HG02884 (cell line): Measurements from ENCODE around the gene TNIP1.

Experiments
- ATAC-seq: cut with Tn5 transposase; IDR thresholded peaks from one replicate; pipeline ENCODE4 v1.9.1; 2021; ENCODE audit warnings: mild to moderate bottlenecking, moderate library complexity; ENCODE audit not compliant: unreplicated experiment

TNIP1 gene

DNA sequence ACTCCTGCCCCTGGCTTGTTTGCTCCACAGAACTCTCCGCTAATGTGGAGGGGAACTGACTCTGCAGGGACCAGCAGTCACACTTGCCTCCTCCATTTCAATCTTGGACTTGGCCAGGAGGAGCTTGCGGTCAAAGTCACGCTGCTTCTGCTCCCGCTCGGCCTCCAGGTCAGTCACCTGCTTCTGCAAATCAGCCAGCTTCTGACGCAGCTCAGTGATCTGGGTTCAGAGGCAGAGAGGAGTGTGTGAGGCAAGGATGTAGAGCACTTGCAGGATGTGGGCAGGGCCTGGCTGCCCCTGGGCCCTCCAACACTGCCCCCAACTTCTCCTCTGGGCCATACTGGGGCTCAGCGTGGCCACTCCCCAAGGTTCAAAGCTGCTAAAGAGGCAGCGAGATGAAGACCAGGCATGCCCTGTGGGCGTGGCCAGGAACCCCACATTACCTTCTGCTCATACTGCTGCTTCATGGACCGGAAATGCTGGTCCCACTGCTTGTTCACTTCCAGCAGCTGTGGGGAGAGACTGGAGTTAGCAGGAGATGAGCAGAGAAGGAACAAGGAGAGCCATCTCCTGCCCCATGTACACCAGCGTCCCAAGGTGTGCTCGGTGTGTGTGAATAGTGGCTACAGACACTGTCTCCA is 38.3 kb downstream of the TNIP1 start:
- no peak for ATAC-seq

DNA sequence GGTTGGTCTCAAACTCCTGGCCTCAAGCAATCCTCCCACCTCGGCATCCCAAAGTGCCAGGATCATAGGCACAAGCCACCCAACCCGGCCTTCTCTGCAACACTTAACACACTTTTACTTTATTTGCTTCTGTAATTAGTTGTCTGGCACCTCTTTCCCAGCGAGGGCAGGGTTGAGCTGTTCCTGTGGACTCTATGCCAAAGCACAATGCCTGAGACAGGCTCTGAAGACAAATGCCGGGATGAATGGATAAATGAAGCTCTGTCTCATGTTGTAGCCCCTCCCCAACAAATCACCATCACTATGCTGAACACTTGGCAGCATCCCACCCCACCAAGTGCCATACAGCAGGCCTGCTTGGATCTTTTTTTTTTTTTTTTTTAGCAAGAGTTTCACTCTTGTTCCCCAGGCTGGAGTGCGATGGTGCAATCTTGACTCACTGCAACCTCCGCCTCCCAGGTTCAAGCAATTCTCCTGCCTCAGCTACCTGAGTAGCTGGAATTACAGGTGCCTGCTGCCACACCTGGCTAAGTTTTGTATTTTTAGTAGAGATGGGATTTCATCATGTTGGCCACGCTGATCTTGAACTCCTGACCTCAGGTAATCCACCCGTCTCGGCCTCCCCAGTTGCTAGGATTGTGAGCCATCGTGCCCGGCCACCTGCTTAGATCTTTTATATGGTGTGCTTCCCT is 39.1 kb downstream of the TNIP1 start:
- ATAC-seq: no peak

DNA sequence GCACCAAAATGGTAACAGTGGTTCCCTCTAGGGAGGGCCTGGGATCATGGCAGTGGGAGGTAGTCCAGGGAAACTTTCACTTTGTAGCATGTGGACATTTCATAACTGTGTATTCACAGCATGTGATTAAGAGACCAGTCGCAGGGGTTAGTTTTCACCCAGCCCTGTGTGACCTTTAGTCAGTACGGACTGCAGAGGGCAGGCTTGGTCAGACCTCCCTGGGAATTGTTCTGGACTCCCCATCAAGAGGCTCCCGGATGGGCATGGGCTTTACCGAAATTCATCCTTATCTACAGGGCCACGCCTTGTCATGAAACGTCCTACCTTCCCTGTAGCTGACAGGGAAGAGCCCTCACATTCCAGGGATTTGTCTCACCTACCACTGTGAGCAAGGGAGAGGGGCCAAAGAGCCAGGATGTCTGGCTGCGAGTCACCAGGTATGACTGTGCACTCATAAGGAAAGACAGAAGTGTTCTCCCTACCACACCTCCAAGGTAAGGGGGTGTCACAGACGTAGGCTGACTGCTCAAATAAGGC is 40.6 kb downstream of the TNIP1 start:
- ATAC-seq: no peak

DNA sequence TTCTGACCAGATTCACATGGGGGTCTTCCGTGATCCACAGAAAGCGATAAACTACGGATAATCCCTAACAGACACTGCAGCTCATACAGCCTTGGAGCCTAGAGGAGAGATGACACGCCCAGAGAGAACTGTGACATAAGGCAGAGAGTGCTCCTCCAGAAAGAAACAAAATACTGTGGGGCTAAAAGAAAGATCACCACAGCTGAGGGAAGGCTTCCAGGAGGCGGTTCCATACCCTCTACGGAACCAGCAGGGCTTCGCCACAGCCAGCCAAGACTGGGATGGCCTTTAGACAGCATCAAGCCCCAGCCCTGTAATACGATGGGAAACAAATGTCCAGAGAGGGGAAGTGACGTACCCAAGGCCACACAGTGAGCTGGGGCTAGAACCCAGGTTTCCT is 41.2 kb downstream of the TNIP1 start:
- ATAC-seq: no peak

DNA sequence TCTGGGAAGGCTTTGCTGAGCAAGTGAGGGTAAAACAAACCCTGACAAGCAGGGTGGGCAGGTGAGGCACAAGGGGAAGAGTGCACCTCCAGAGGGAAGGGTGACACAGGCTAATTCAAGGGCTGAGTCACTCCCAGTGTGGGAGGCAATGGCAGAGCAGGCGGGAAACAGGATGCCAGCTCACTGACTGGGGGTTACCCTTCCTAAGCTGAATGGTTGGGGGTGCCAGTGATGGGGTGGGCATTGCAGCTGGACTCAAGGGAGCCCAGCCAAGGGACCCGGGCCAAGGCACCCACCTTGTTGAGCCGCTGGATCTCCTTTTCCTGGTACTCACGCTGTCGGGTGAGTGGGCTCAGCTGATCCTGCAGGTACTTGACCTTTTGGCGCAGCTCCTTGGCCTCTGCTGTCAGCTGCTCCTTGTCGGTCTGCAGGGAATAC is 42.0 kb downstream of the TNIP1 start:
- ATAC-seq: no peak

DNA sequence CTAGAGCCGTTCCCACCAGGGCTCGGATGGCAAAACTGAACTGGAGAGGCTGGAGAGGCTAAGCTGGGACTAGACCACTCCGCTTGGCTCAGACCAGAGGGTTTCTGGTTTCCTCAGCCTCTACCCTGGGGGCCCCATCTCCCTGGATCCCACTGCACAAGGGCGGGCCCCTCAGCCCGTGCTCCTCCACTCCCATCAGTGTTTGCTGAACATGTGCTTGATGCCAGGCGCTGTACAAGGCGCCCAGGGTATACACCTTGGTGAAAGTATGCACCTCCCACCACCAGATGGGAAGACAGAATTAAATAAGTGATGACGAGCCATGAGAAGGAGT is 42.5 kb downstream of the TNIP1 start:
- no peak for ATAC-seq

DNA sequence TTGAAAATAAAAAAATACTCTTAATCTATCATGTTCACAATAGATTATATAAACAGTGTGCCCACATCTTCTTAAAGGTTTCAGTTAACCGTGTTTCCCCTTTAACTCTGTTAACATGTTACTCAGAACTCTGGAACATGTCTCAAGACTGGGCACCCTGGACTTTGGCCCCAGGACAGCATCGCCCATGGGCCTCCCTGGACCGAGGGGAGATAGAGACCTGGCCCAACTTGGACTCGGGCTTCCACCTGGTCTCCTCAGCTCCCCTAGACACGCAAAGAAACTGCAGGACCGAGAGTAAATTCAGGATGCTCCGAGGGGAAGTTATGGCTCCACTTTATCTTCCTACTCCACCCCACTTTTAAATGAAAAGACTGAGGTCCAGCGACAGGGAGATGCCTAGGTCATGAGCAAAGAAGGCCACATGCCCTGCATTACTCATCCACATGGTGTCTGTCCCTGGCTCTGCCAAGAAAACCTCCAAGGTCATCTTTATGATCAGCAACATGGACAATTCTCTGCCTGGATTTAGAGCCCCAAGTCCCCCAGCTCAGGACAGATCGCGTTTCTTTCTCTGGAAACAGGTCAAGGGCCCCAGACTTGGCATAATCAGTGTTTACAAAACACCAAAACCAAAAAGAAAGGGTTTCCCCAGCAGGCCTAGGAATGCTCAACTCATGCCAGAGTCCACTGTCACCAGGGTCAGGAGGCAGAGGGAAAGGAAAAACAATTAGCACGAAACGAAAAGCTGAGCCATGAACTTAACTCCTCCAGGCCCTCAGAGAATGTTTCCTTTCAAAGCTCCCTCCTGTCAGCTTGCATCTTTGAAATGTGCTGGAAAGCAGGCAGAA is 43.0 kb downstream of the TNIP1 start:
- no peak for ATAC-seq

DNA sequence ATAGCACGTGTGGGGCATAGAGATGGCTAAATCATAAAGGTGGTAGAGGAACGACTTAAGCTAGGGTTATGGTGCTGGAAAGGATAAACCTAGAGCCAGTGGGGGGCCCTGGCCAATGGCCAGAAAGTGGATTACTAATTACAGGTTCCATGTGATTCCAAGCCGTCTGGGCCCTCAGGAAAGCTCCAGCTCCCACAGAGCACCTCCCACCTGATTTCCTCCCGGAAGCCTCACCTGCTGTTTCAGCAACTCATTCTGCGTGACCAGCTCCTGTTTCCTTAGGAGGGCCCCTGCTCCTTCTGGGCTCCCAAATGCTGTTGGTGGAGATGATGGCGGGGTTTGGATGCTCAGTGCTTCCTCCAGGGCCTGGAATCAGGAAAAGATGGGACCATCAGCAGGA is 44.3 kb downstream of the TNIP1 start:
- ATAC-seq: no peak

DNA sequence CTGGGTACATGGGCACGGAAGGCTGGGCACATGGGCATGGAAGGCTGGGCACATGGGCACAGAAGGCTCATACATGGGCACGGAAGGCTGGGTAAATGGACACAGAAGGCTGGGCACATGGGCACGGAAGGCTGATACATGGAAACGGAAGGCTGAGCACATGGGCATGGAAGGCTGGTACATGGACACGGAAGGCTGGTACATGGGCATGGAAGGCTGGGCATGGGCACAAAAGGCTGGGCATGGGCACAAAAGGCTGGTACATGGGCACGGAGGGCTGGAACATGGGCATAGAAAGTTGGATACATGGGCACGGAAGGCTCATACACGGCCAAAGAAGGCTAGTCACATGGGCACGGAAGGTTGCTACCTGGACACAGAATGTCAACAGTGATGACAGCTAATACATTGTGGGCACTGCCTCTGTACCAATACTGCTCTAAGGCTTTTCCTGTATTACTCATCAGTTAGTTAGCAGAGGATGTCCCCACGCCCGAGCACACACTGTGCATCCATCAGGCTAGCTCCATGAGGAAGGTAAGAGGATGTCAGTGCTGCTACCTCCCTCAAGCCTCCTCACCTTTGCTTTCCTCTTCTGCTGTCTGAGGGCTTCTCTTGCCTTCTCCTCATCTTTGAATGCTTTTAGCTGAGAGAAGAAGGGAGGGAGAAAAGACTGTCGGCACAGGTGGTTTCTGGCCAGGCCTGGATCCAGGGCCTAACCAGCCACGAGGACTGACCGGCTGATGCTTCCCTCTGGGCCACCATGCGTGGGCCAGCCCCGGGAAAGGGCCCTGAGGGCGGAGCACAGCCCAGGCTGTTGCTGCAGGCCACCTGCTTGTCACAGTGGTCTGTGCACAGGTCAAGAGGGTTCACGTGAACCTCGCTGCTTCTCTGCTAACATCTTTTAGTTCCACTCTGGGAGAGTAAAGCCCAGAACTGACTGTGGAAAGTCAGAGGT is 46.1 kb downstream of the TNIP1 start:
- ATAC-seq: no peak

DNA sequence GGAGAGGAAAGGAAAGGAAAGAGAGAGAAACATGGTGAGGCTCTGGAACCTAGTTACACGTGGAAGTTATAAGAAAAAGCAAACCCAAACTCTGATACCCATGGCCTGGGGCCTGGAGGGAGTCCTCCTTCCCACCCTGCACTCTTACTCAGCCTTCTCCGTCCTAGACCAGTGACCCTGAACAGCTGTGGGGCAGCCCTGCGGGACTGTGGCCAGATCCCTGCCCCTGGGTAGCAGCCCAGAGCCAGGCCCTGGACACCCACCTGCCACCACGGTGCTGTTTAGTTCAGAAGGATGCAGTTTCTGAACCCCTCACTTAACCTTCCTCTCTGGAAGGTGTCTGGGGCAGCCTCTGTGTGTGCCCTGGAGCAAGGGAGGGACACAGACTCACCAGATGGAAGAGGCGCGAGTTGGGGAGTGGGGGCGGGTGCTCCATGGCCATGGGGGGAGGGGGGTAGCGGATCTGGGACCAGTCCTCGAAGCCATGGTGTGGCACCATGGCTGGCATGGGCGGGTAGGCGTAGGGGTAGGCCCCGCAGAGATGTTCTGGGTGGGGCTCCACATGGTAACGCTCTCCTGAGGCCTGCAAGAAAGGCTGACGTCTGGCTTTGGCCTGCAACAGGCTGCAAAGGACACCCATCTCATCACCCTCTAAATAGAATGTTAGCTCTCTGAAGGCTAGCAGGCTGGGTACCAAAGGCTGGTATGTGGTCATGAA is 47.5 kb downstream of the TNIP1 start:
- ATAC-seq: no peak

DNA sequence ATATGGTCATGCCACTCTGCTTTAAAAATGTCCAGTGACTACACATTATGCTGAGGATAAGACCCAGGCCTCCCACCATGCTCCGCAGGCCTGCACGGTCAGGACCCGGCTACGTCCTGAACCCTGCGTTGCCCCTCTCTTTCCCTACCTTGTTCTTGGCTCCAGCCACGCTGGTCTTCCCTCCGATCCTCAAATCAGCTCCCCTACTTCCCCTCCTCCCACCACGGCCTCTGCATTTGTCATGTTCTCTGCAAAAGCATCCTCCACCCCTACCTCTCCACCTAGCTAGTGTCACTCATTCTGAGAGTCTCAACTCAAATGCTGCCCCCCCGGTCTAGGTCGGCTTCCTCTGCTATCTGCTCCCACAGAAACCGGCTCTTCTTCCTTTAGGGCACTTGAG is 49.3 kb downstream of the TNIP1 start:
- no peak for ATAC-seq

DNA sequence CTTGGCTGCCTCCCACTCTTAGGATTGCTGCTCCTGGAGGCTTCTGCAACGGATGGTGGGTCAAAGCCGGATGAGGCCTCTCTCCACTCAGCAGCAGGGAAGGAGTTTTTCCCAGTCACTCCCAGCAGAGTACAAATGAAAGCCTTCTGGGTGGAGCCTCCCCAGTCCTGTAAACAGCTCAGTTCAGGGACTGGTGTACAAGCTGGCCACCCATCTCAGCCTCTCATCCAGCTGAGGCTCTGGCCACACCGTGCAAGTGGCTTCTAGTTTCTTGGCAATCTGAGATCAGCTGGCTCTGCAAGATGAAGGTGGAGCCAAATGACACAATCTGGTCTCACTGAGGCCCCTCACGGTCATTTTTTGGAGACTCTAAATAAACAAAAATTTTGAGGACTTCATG is 50.5 kb downstream of the TNIP1 start:
- ATAC-seq: no peak

DNA sequence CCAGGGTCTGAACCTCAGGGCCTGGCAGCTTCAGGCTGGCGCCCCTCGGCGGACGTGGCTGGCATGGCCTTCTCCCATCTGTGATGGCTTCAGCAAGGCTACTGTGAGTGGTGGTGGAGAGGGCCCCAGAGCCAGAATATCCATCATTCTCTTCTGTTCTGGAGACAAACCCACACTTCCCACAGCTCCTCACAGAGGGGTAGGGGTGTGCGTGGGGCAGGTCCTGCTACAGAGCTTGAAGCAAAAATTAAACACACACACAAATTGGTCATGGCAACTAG is 50.8 kb downstream of the TNIP1 start:
- ATAC-seq: no peak

DNA sequence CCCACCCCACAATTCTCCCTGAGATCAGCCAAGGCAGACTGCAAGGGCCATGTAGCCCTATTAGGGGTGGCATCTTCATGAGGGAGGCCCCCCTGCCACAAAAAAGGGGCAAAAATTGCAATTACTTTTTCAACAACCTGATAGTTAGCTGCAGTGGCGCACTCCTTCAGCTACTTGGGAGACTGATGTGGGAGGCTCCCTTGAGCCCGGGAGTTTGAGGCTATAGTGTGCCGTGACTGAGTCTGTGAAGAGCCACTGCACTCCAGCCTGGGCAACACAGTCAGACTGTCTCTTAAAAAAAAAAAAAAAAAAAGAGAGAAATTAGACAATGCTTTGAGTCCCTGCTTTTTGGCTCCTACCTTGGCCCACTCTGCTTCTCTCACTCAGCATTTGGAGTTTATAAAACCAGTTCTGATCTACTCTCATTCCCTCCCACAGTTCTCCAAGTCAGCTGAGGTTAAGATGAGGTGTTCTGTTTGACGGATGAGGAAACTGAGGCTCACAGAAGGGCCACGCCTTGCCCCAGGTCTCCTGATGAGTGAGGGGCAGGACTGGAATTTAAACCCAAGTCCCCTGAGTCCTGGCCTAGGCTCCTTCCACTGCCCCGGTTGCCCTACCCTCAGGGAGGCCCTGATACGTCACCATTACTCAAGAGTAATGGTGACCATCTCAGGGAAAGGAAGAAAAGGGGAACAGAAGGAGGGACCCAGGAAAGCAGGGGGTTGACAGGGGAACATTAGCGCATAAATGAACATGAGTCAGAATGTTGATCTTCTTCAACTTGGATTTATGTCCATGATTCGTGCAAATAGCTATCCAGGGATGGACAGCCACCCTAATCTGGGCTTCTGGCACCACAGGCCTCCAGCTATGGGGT is 51.4 kb downstream of the TNIP1 start:
- no peak for ATAC-seq

DNA sequence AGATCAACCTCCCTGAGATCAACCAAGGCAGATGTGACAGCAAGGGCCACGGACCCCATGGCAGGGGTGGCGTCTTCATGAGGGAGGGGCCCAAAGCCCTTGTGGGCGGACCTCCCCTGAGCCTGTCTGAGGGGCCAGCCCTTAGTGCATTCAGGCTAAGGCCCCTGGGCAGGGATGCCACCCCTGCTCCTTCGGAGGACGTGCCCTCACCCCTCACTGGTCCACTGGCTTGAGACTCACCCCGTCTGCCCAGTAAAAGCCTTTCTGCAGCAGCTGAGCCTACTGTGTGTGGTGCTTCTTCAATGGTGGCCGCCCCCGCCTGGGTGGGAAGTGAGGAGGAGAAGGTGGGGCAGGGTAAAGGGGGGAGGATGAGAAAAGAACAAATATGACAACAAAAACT is 52.1 kb downstream of the TNIP1 start:
- no peak for ATAC-seq

DNA sequence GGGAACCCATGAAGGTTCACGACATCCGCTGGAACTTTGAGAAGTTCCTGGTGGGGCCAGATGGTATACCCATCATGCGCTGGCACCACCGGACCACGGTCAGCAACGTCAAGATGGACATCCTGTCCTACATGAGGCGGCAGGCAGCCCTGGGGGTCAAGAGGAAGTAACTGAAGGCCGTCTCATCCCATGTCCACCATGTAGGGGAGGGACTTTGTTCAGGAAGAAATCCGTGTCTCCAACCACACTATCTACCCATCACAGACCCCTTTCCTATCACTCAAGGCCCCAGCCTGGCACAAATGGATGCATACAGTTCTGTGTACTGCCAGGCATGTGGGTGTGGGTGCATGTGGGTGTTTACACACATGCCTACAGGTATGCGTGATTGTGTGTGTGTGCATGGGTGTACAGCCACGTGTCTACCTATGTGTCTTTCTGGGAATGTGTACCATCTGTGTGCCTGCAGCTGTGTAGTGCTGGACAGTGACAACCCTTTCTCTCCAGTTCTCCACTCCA is 52.8 kb downstream of the TNIP1 start:
- ATAC-seq: no peak

DNA sequence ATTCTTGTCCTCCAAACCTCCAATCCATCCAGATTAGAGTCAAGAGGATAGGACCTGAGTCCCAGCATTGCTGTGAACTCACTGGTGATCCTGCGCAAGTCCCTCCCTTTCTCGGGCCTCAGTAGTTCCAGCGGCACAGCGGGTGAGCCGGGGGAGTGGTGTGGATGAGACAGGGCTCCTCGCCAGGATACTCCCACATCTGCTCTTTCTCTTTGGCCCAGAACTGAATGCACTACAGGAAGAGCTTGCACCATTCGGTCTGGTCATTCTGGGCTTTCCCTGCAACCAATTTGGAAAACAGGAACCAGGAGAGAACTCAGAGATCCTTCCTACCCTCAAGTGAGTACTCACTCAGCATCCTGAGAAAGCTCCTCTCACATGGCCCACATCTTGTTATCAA is 54.2 kb downstream of the TNIP1 start:
- no peak for ATAC-seq

DNA sequence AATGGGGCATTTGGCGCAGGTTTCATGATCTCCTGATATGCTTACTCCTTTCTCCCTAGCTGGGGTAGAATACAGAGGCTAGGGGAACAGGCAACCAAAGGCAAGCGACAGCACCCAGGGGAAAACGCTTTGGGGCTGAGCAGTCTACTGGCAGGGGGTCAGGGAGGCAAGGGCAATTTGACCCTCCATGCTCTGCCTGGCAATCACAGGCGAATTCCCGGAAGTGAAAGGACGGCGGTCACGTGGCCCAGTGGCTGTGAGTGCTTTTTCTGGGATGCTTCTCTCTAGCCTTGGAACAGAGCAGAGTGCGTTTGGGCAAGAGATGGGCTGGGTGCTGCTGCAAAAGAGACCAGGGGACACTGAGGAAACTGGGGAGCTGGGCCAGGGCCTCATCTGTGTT is 54.7 kb downstream of the TNIP1 start:
- no peak for ATAC-seq

DNA sequence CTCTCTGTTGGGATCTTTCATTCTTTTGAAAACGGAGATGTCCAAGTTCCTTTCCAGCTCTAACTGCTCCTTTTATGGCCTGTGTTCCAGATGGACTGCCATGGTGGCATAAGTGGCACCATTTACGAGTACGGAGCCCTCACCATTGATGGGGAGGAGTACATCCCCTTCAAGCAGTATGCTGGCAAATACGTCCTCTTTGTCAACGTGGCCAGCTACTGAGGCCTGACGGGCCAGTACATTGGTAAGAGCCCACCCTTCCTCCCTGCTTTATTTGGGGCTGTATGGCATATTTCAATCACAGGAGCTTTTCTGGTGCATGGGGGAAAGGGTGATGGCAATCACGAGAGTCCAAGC is 55.6 kb downstream of the TNIP1 start:
- ATAC-seq: no peak
